Measurements from ENCODE around the gene ELAC2. TPM values are rescaled to one million over a fixed set of nuclear protein-coding genes. Genes with fewer than 3 reads are reported as not detected.
A peak's percentile ranks its signal among the peaks of the same experiment; 100 is the strongest.

Gene ELAC2
- total and polyA plus RNA-seq, 12 donors = 55.5 to 136 (median 74.1) TPM

GRCh38 chr17:13027246-13027645 lies 9.4 kb upstream of the ELAC2 start:
- intact Hi-C loops (cut with DNase I) = no loop called here

GRCh38 chr17:13025687-13026086 lies 7.9 kb upstream of the ELAC2 start:
- peaks cover 4% of the 10 kb centered on the region for H3K27me3 ChIP-seq
- H3K4me1 ChIP-seq (replicated peaks in 1 of 2) = no peaks in the 10 kb centered on the region
- DNase-seq = no peak
- no peaks in the 10 kb centered on the region for H3K9me3 ChIP-seq (replicated peaks in 1 of 3)
- H3K27ac ChIP-seq = no peak overlapping the region
- TF ChIP-seq, protein P1, sequence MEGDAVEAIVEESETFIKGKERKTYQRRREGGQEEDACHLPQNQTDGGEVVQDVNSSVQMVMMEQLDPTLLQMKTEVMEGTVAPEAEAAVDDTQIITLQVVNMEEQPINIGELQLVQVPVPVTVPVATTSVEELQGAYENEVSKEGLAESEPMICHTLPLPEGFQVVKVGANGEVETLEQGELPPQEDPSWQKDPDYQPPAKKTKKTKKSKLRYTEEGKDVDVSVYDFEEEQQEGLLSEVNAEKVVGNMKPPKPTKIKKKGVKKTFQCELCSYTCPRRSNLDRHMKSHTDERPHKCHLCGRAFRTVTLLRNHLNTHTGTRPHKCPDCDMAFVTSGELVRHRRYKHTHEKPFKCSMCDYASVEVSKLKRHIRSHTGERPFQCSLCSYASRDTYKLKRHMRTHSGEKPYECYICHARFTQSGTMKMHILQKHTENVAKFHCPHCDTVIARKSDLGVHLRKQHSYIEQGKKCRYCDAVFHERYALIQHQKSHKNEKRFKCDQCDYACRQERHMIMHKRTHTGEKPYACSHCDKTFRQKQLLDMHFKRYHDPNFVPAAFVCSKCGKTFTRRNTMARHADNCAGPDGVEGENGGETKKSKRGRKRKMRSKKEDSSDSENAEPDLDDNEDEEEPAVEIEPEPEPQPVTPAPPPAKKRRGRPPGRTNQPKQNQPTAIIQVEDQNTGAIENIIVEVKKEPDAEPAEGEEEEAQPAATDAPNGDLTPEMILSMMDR (IDR thresholded peaks at IDR 0.05) = no peak
- no peak for TF ChIP-seq POLR2A (IDR thresholded peaks at IDR 0.05)
- no peaks in the 10 kb centered on the region for H3K36me3 ChIP-seq (replicated peaks in 1 of 2)
- intact Hi-C loops (cut with DNase I) = no loop called here
- no peak overlapping the region for H3K4me3 ChIP-seq

More at GRCh38 chr17:13027246-13027645, 9.4 kb upstream of the ELAC2 start:
- WGBS, 4 donors = 82 to 89% (median 84%) methylated on average over 5 of the region's 5 CpGs
- Histone ChIP-seq H3K27me3 (peaks cover 4% of the 10 kb centered on the region), H3K4me3 (no peak overlapping the region), H3K9me3 (replicated peaks in 1 of 3) (no peaks in the 10 kb centered on the region), H3K4me1 (replicated peaks in 1 of 2) (no peaks in the 10 kb centered on the region), H3K36me3 (replicated peaks in 1 of 2) (no peaks in the 10 kb centered on the region), H3K27ac (no peak overlapping the region)
- no peak for TF ChIP-seq POLR2A (IDR thresholded peaks at IDR 0.05)
- TF ChIP-seq, protein P1 (IDR thresholded peaks at IDR 0.05) = no peak
- DNase-seq = no peak

DNA sequence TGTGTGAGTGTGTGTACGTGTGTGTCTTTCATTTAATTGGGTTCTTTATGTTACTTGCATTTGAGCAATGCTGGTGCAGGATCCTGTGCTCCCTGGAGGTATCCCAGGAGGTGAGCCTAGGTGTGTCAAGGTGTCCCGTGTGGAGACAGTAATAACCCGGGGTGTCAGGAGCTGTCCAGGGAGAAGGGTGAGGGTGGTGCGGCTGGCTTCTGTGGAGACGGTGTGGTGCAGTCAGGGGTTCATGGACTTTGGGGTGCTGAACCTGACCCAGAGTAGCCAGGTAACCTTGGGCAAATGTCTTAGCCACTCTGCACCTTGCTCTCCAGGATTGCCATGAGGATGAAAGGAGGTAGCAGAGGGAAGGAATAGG lies 7.4 kb upstream of the ELAC2 start:
- Histone ChIP-seq H3K27me3 (peaks cover 4% of the 10 kb centered on the region), H3K4me3 (no peak overlapping the region), H3K4me1 (replicated peaks in 1 of 2) (no peaks in the 10 kb centered on the region), H3K27ac (no peak overlapping the region), H3K36me3 (replicated peaks in 1 of 2) (no peaks in the 10 kb centered on the region), H3K9me3 (replicated peaks in 1 of 3) (no peaks in the 10 kb centered on the region)
- WGBS, 4 donors = 57 to 84% (median 67%) methylated on average over 5 of the region's 5 CpGs
- intact Hi-C loops (cut with DNase I) = no loop called here
- no peak for DNase-seq
- TF ChIP-seq, protein P1 (IDR thresholded peaks at IDR 0.05) = no peak
- no peak for TF ChIP-seq POLR2A (IDR thresholded peaks at IDR 0.05)

DNA sequence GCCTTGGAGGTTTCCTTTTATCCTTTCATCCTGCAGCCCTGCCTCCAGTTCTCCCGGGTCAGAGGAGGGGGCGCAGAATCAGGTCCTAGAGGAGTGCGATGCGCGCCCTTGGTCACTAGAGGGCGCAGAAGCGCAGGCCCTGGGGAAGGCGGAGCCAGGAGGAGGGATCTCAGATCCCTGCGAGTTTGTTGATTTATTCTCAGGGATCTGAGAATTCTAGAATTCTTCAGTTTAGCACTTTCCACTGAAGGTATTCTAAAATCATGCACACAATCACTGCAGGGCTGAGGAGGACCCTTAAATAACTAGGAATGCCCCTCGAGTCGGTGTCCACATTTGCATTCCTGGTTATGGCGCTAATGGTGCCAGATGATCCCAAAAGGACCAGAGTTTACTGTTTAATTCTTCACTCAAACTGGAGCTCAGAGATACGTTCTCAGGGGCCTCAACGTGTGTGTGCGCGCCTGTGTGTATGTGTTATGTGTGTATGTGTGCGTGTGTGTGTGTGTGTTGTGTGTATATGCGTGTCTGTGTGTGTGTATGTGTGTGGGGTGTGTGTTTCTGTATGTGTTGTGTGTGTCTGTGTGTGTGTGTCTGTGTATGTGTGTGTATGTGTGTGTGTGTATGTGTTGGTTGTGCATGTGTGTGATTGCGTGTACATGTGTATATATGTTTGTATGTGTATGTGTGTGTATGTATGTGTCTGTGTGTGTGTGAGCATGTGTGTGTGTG lies 6.9 kb upstream of the ELAC2 start:
- Histone ChIP-seq H3K27ac (no peak overlapping the region), H3K4me1 (replicated peaks in 1 of 2) (no peaks in the 10 kb centered on the region), H3K27me3 (peaks cover 4% of the 10 kb centered on the region), H3K9me3 (replicated peaks in 1 of 3) (no peaks in the 10 kb centered on the region), H3K4me3 (no peak overlapping the region), H3K36me3 (replicated peaks in 1 of 2) (no peaks in the 10 kb centered on the region)
- WGBS, 4 donors = 24 to 44% (median 31%) methylated on average over 13 to 19 of the region's 19 CpGs
- DNase-seq = peak; percentile 42 to 72 (median 57)
- no peak for TF ChIP-seq POLR2A (IDR thresholded peaks at IDR 0.05)
- TF ChIP-seq, protein P1 (IDR thresholded peaks at IDR 0.05) = peak; percentile 62 to 93 (median 73)
- intact Hi-C loops (cut with DNase I) = no loop called here
